ENCODE data around the gene MYL4. TPM values are rescaled to one million over a fixed set of nuclear protein-coding genes. Genes with fewer than 3 reads are reported as not detected.
A peak's percentile ranks its signal among the peaks of the same experiment; 100 is the strongest.
"Not testable (repeated sequence)": the region's sequence is repeated elsewhere in the genome, so short reads cannot be mapped to it uniquely, and the experiment has no call there.

MYL4 gene
- total and polyA plus RNA-seq, 4 donors, result 0.49 to 9.0 (median 0.56) TPM

GRCh38 chr17:47179141-47179540, 30.0 kb upstream of the MYL4 start:
- Histone ChIP-seq H3K9ac (ENCODE audit: insufficient read depth in 1 of 2, low read length in 2 of 2) (no peak overlapping the region), H3K4me3 (no peak overlapping the region), H3K27me3 (ENCODE audit: control insufficient read depth in 3 of 3, insufficient read depth in 3 of 3, low read length in 2 of 3) (no peaks in the 10 kb centered on the region), H3K9me3 (ENCODE audit: control insufficient read depth in 4 of 4, insufficient read depth in 3 of 4, low read length in 3 of 4) (no peaks in the 10 kb centered on the region), H3K27ac (ENCODE audit: low read depth in 1 of 2, low read length in 1 of 2) (no peak overlapping the region), H3K36me3 (ENCODE audit: control insufficient read depth in 4 of 4, insufficient read depth in 4 of 4, low read length in 4 of 4) (peaks cover 6 to 22% (median 15%) of the 10 kb centered on the region in 4 donors), H3K4me1 (ENCODE audit: control insufficient read depth in 5 of 5, insufficient read depth in 5 of 5, low read length in 5 of 5) (peaks cover 0 to 13% (median 2%) of the 10 kb centered on the region in 5 donors)
- ATAC-seq (ENCODE audit: insufficient read depth, low FRiP score) (no peak), DNase-seq (no peak)
- no peak for TF ChIP-seq CTCF (IDR thresholded peaks at IDR 0.05; ENCODE audit: control extremely low read depth, extremely low read depth)
- WGBS, 2 donors, result 98 to 99% methylated on average over 3 of the region's 3 CpGs

GRCh38 chr17:47180337-47180736, 28.8 kb upstream of the MYL4 start:
- peaks cover 6 to 20% (median 13%) of the 10 kb centered on the region in 4 donors for H3K36me3 ChIP-seq (ENCODE audit: control insufficient read depth in 4 of 4, insufficient read depth in 4 of 4, low read length in 4 of 4)

GRCh38 chr17:47180988-47181387, 28.2 kb upstream of the MYL4 start:
- not testable (repeated sequence) for ATAC-seq (ENCODE audit: insufficient read depth, low FRiP score)

More at GRCh38 chr17:47180337-47180736, 28.8 kb upstream of the MYL4 start:
- Histone ChIP-seq H3K4me3 (no peak overlapping the region), H3K27ac (ENCODE audit: low read depth in 1 of 2, low read length in 1 of 2) (no peak overlapping the region), H3K9me3 (ENCODE audit: control insufficient read depth in 4 of 4, insufficient read depth in 3 of 4, low read length in 3 of 4) (no peaks in the 10 kb centered on the region), H3K9ac (ENCODE audit: insufficient read depth in 1 of 2, low read length in 2 of 2) (no peak overlapping the region), H3K4me1 (ENCODE audit: control insufficient read depth in 5 of 5, insufficient read depth in 5 of 5, low read length in 5 of 5) (peaks cover 0 to 21% (median 2%) of the 10 kb centered on the region in 5 donors), H3K27me3 (ENCODE audit: control insufficient read depth in 3 of 3, insufficient read depth in 3 of 3, low read length in 2 of 3) (no peaks in the 10 kb centered on the region)
- ATAC-seq (ENCODE audit: insufficient read depth, low FRiP score), result no peak
- no peak for TF ChIP-seq CTCF (IDR thresholded peaks at IDR 0.05; ENCODE audit: control extremely low read depth, extremely low read depth)
- DNase-seq, result no peak
- WGBS, 2 donors, result 89 to 90% methylated on average over 1 of the region's 1 CpG

GRCh38 chr17:47184681-47185080, 24.5 kb upstream of the MYL4 start:
- H3K36me3 ChIP-seq (ENCODE audit: control insufficient read depth in 4 of 4, insufficient read depth in 4 of 4, low read length in 4 of 4), result peaks cover 0 to 6% (median 3%) of the 10 kb centered on the region in 4 donors
- no peak overlapping the region for H3K4me3 ChIP-seq
- WGBS, 2 donors, result 70 to 88% methylated on average over 6 of the region's 6 CpGs
- no peak overlapping the region for H3K9ac ChIP-seq (ENCODE audit: insufficient read depth in 1 of 2, low read length in 2 of 2)
- no peak for DNase-seq
- no peak for ATAC-seq (ENCODE audit: insufficient read depth, low FRiP score)
- peak overlapping the region in 1 of 2 donors; percentile 9 for H3K27ac ChIP-seq (ENCODE audit: low read depth in 1 of 2, low read length in 1 of 2)
- no peaks in the 10 kb centered on the region for H3K27me3 ChIP-seq (ENCODE audit: control insufficient read depth in 3 of 3, insufficient read depth in 3 of 3, low read length in 2 of 3)
- TF ChIP-seq CTCF (IDR thresholded peaks at IDR 0.05; ENCODE audit: control extremely low read depth, extremely low read depth), result no peak
- no peaks in the 10 kb centered on the region for H3K9me3 ChIP-seq (ENCODE audit: control insufficient read depth in 4 of 4, insufficient read depth in 3 of 4, low read length in 3 of 4)
- H3K4me1 ChIP-seq (ENCODE audit: control insufficient read depth in 5 of 5, insufficient read depth in 5 of 5, low read length in 5 of 5), result peaks cover 0 to 22% (median 4%) of the 10 kb centered on the region in 5 donors

More at GRCh38 chr17:47180988-47181387, 28.2 kb upstream of the MYL4 start:
- not testable (repeated sequence) for H3K27me3 ChIP-seq (ENCODE audit: control insufficient read depth in 3 of 3, insufficient read depth in 3 of 3, low read length in 2 of 3); H3K4me3 ChIP-seq; H3K9ac ChIP-seq (ENCODE audit: insufficient read depth in 1 of 2, low read length in 2 of 2); H3K9me3 ChIP-seq (ENCODE audit: control insufficient read depth in 4 of 4, insufficient read depth in 3 of 4, low read length in 3 of 4); DNase-seq; H3K27ac ChIP-seq (ENCODE audit: low read depth in 1 of 2, low read length in 1 of 2)
- H3K4me1 ChIP-seq (ENCODE audit: control insufficient read depth in 5 of 5, insufficient read depth in 5 of 5, low read length in 5 of 5), result peaks cover 0 to 27% (median 1%) of the 10 kb centered on the region in 5 donors
- WGBS, 2 donors, result 98 to 99% methylated on average over 4 of the region's 4 CpGs
- H3K36me3 ChIP-seq (ENCODE audit: control insufficient read depth in 4 of 4, insufficient read depth in 4 of 4, low read length in 4 of 4), result peaks cover 6 to 20% (median 13%) of the 10 kb centered on the region in 4 donors

All from lung (tissue), 12 donors.